Osteoblast (primary cell): ENCODE data around the gene MYLK. TPM values are rescaled to one million over a fixed set of nuclear protein-coding genes. Genes with fewer than 3 reads are reported as not detected.
A peak's percentile ranks its signal among the peaks of the same experiment; 100 is the strongest.

Experiments used
- DNase-seq: peaks from one replicate; pipeline ENCODE4 v3.0.0; 2011; ENCODE audit warnings: low spot score, mixed read lengths; ENCODE audit not compliant: insufficient read length; ENCODE audit errors: missing footprints
- H2AFZ ChIP-seq: 2 replicates; pipeline ENCODE4 v1.6.0; 2011; ENCODE audit warnings: mild to moderate bottlenecking, low read length
- H3K27ac ChIP-seq: 2 replicates; pipeline ENCODE4 v1.5.1; 2011; ENCODE audit warnings: mild to moderate bottlenecking, low read depth, low read length, moderate library complexity
- H3K27me3 ChIP-seq: 2 replicates; pipeline ENCODE4 v1.6.0; 2012; ENCODE audit warnings: mild to moderate bottlenecking, control low read depth, inconsistent platforms, low read length, moderate library complexity; ENCODE audit not compliant: insufficient read depth
- H3K36me3 ChIP-seq: 2 replicates; pipeline ENCODE4 v1.5.1; 2011; ENCODE audit warnings: mild to moderate bottlenecking, low read length, control low read depth, moderate library complexity; ENCODE audit not compliant: insufficient read depth
- H3K4me1 ChIP-seq: 2 replicates; pipeline ENCODE4 v1.5.1; 2011; ENCODE audit warnings: mild to moderate bottlenecking, low read length, control low read depth, moderate library complexity; ENCODE audit not compliant: insufficient read depth
- H3K4me2 ChIP-seq: 2 replicates; pipeline ENCODE4 v1.6.0; 2011; ENCODE audit warnings: mild to moderate bottlenecking, low read length; ENCODE audit not compliant: insufficient read depth
- H3K4me3 ChIP-seq: fragments of 200-600 bp; sonication (generic); 3 replicates; pipeline ENCODE4 v1.5.1; 2012; ENCODE audit warnings: mild to moderate bottlenecking, low read length, inconsistent platforms; ENCODE audit not compliant: insufficient read depth
- H3K79me2 ChIP-seq: 2 replicates; pipeline ENCODE4 v1.6.0; 2012; ENCODE audit warnings: mild to moderate bottlenecking, low read length, control low read depth, inconsistent platforms; ENCODE audit not compliant: insufficient read depth
- H3K9me3 ChIP-seq: 2 replicates; pipeline ENCODE4 v1.5.1; 2011; ENCODE audit warnings: low read depth, low read length, control low read depth
- H4K20me1 ChIP-seq: 2 replicates; pipeline ENCODE4 v1.6.0; 2012; ENCODE audit warnings: mild to moderate bottlenecking, low read length, control low read depth; ENCODE audit not compliant: insufficient read depth
- CTCF ChIP-seq: IDR thresholded peaks from 2 replicates; pipeline ENCODE4 v1.5.1; 2011; ENCODE audit warnings: mild to moderate bottlenecking, low read depth, low read length, moderate library complexity; ENCODE audit errors: extremely low read depth
- total RNA-seq: library from RNA; depleted of rRNA; stranded (reverse); fragments of >200 nt; gene quantifications from 2 replicates; pipeline ENCODE4 v1.2.3, GENCODE V29; 2012

MYLK gene
- total RNA-seq, 1 donor, result 268 TPM

- Histone ChIP-seq H3K36me3 (peaks cover 80% of the 10 kb centered on the region), H3K4me1 (peaks cover 23% of the 10 kb centered on the region), H4K20me1 (peaks cover 3% of the 10 kb centered on the region), H3K79me2 (no peaks in the 10 kb centered on the region), H3K27me3 (no peaks in the 10 kb centered on the region), H3K27ac (no peak overlapping the region), H3K4me3 (no peak overlapping the region), H3K4me2 (no peak overlapping the region), H2AFZ (no peak overlapping the region), H3K9me3 (no peaks in the 10 kb centered on the region)
- no peak for TF ChIP-seq CTCF
- DNase-seq, result no peak
These were observed 235.3 kb downstream of the MYLK start for GRCh38 chr3:123648696-123649405.

GRCh38 chr3:123644358-123644757 lies 239.8 kb downstream of the MYLK start:
- H3K36me3 ChIP-seq, result peaks cover 91% of the 10 kb centered on the region

GRCh38 chr3:123642957-123643330 lies 241.2 kb downstream of the MYLK start:
- H3K4me2 ChIP-seq, result no peak overlapping the region
- H4K20me1 ChIP-seq, result peaks cover 6% of the 10 kb centered on the region
- no peaks in the 10 kb centered on the region for H3K27me3 ChIP-seq
- no peaks in the 10 kb centered on the region for H3K79me2 ChIP-seq
- TF ChIP-seq CTCF, result no peak
- H3K4me3 ChIP-seq, result no peak overlapping the region
- peaks cover 91% of the 10 kb centered on the region for H3K36me3 ChIP-seq
- H3K27ac ChIP-seq, result no peak overlapping the region
- H3K4me1 ChIP-seq, result peaks cover 6% of the 10 kb centered on the region
- H2AFZ ChIP-seq, result no peak overlapping the region
- no peaks in the 10 kb centered on the region for H3K9me3 ChIP-seq
- DNase-seq, result no peak

More at GRCh38 chr3:123644358-123644757, 239.8 kb downstream of the MYLK start:
- H3K4me3 ChIP-seq, result no peak overlapping the region
- no peak overlapping the region for H2AFZ ChIP-seq
- no peak for TF ChIP-seq CTCF
- no peak overlapping the region for H3K27ac ChIP-seq
- no peak overlapping the region for H3K4me2 ChIP-seq
- H4K20me1 ChIP-seq, result peaks cover 2% of the 10 kb centered on the region
- H3K9me3 ChIP-seq, result no peaks in the 10 kb centered on the region
- no peaks in the 10 kb centered on the region for H3K27me3 ChIP-seq
- H3K79me2 ChIP-seq, result no peaks in the 10 kb centered on the region
- H3K4me1 ChIP-seq, result peaks cover 6% of the 10 kb centered on the region
- no peak for DNase-seq

GRCh38 chr3:123642182-123642956 lies 241.8 kb downstream of the MYLK start:
- Histone ChIP-seq H3K27me3 (no peaks in the 10 kb centered on the region), H3K4me1 (peaks cover 6% of the 10 kb centered on the region), H3K79me2 (no peaks in the 10 kb centered on the region), H3K27ac (peak overlapping the region; percentile 37), H3K4me3 (no peak overlapping the region), H4K20me1 (peaks cover 6% of the 10 kb centered on the region), H3K36me3 (peaks cover 92% of the 10 kb centered on the region), H3K4me2 (no peak overlapping the region), H2AFZ (no peak overlapping the region), H3K9me3 (no peaks in the 10 kb centered on the region)
- peak; percentile 95 for DNase-seq
- peak; percentile 99 for TF ChIP-seq CTCF
